Left cardiac atrium (tissue), 4 donors: ENCODE measurements around the gene MYH1. TPM values are rescaled to one million over a fixed set of nuclear protein-coding genes. Genes with fewer than 3 reads are reported as not detected.
A peak's percentile ranks its signal among the peaks of the same experiment; 100 is the strongest.
"Not testable (repeated sequence)": the region's sequence is repeated elsewhere in the genome, so short reads cannot be mapped to it uniquely, and the experiment has no call there.

ENCODE experiments used
- ATAC-seq, 2 donors: fragments of 200-7000 bp; cut with Tn5 transposase; one replicate each; pipeline ENCODE4 v1.9.1; 2020; ENCODE audit warnings: mild to moderate bottlenecking in 2 of 2, moderate library complexity in 2 of 2
- DNase-seq: peaks from one replicate; pipeline ENCODE4 v3.0.0-alpha.2; 2020
- intact Hi-C, 2 donors: fragments of 100-400 bp; cut with DNase I; formaldehyde crosslinking; loops; one replicate each; pipeline versions ENCODE4 v1.14.1 to v1.15.1; 2022 to 2023
- long read RNA-seq: library from polyadenylated mRNA; unstranded; transcript quantifications from one replicate; pipeline ENCODE4 v2.0.0, GENCODE V29; 2021
- total RNA-seq, 2 donors: library from RNA; stranded (reverse); fragmentation: NEBNext Ultra II Directional; extraction: Animal tissue kit (Norgen Biotek cat#: 25700); gene quantifications; one replicate each; pipeline ENCODE4 v1.2.1, GENCODE V29; 2021
- donor health status: DM: no; HTN: yes; CAD: no.
- donor health status: DM: no; HTN: yes; CAD: no; lungs with severe emphysema.
- donor health status: DM: yes; HTN: yes; CAD: no.
- donor health status: Dilated cardiomyopathy.

The MYH1 gene
- not detected for total RNA-seq
- long read RNA-seq = 0 reads

GRCh38 chr17:10518271-10519037, at the start of gene MYH1:
MYH1 (minus strand) TSS chr17:10518542; CDS start chr17:10516642, 1,900 bp downstream.
- intact Hi-C loops = no loop called here
- DNase-seq (no peak), ATAC-seq (no peak)

GRCh38 chr17:10563991-10564660, 45.8 kb upstream of the MYH1 start:
- DNase-seq (no peak), ATAC-seq (no peak)
- intact Hi-C loops = no loop called here

DNA sequence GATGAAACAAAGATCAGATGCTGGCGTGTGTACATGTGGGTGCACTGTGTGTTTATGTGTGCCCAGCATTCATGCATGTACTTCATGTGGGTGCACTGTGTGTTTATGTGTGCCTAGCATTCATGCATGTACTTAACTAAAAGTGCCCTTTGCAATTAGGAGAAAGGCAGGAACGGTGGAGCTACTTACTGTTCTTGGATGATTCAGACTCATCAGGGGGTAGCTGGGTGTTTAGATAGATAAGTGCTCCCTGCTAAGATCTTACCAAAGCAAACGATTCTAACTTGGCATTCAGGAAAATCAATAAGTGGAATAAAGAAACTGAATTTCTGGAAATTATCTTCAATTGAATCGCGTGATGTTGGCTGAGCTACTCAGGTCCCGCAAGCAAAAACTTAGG, 39.7 kb upstream of the MYH1 start:
- DNase-seq = no peak
- intact Hi-C loops = no loop called here
- no peak for ATAC-seq

GRCh38 chr17:10557422-10557821, 39.1 kb upstream of the MYH1 start:
- intact Hi-C loops = no loop called here
- no peak for DNase-seq
- ATAC-seq = peak; percentile 59

DNA sequence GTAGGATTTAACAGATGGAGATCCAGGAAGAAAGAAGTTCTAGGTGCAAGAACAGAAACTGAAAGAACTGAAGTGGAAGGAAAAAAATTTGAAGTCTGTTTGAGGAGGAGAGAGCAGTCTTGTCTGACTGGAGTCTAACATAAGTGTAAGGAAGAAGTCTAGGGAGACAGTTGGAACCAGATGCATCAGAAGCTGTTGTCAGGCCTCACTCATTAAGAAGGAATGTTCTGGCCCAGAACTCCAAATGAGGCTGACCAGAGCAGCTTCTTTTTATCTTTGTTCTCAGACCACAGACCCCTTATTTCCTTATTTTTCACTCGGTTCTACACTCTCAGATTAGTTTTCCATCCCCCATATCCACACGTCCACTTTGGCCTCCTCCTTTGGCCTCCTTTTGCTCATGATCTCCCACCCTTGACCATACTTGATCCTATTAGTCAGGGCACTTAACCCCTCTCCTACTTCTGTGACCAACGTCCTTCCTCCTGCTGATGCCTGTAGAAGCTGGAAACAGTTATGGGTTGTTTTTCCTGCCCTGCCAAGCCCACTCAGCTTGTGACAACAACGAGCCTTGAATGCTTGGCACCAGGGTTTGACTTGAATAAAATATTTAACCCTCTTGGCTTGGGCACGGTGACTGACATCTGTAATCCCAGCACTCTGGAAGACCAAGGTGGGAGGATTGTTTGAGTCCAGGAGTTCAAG, 38.1 kb upstream of the MYH1 start:
- intact Hi-C loops = no loop called here
- DNase-seq (no peak), ATAC-seq (peak in 1 of 2 donors; percentile 29)

- ATAC-seq = no peak
These were observed 31.7 kb upstream of the MYH1 start for GRCh38 chr17:10550014-10550413.

DNA sequence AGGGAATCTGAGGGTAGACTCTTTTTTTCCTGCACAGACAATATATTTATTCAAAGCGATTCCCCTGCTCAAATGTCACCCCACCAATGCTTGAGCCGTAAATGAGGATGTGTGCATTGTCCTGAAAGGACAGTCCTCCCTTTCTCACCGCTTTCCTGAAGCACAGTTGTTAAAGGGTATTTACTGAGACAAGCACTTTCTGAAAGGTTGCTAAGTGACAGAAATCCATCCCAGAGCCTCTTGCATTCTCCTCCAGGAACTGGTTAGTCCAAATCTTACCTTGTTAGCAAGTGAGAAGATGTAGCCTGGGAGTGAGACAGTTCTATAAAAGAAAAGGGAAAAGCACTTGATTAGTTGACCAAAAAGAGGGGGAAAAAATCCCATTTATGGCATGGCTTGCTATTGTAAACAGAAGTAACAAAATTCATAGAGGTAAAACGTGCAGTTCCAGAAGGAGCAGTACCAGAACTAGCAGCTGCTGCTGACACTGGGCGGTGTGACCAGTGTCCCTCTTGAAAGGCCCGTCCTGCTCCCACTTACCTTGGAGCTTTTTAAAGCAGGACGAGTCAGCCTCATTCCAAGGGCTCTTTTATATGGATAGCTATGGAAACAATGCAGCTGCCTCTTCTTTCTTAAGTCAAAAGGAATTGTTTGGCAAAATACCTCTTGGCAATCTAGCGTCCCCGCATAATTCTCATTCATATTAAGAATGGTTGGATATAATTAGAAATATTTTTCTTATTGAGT, 30.9 kb upstream of the MYH1 start, which contains the start of gene MYH2:
MYH2 (minus strand) TSS at position 563 of the 747 bp plus-strand sequence. CDS start 1,738 bp downstream, outside the sequence.
- intact Hi-C loops = no loop called here
- no peak for DNase-seq
- ATAC-seq = no peak

More at GRCh38 chr17:10550014-10550413, 31.7 kb upstream of the MYH1 start:
- intact Hi-C loops = no loop called here
- DNase-seq = no peak

- DNase-seq = no peak
- no peak for ATAC-seq
- intact Hi-C loops = no loop called here
These were observed 29.0 kb upstream of the MYH1 start for GRCh38 chr17:10547351-10547750.

DNA sequence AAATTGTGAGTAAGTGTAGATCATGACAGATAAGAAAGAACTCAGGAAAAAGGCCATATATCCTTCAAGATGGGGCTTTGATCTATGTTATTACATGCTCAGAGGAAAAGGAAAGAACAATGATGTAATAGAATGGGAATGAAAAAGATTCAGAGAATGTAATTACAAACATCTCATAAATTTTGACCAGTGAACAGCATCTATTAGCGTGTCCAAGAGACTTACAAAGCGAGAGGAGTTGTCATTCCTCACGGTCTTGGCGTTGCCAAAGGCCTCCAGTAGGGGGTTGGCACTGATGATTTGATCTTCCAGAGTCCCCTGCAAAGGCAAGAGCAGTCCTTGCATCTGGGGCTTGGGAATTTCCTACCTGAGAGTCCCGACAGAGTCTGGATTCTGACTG, 25.1 kb upstream of the MYH1 start:
- ATAC-seq, DNase-seq, intact Hi-C loops: not testable (repeated sequence)

DNA sequence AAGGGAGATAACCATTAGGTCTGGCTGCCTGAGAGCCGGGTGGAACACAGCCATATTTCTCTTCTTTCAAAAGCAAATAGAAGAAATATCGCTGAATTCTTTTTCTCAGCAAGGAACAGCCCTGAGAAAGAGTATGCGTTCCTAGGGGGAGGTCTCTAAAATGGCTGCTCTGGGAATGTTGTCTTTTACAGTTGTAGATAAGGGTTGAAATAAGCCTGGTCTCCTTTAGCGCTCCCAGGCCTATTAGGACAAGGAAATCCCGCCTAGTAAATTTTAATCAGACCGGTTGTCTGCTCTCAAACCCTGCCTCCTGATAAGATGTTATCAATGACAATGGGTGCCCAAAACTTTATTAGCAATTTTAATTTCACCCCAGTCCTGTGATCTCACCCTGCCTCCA, 22.8 kb upstream of the MYH1 start:
- ATAC-seq, intact Hi-C loops, DNase-seq: not testable (repeated sequence)

DNA sequence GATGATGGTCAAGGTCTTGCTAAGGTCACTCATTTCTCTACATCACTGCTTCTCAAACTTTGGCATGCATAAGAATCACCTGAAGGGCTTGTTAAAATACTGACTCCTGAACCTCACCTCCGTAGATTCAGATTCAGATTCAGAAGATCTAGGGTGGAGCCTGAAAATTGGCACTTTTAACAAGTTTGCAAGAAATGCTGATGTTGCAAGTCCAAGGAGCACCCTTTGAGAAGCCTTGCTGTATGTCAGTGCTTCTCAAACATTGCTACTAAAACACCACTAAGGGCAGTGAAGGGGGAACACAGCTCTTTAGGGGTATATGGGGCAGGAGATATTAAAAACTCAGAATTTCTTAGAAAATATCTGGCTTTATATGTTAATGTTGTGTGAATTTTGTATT, 13.7 kb upstream of the MYH1 start:
- intact Hi-C loops = no loop called here
- DNase-seq = no peak
- ATAC-seq = no peak

DNA sequence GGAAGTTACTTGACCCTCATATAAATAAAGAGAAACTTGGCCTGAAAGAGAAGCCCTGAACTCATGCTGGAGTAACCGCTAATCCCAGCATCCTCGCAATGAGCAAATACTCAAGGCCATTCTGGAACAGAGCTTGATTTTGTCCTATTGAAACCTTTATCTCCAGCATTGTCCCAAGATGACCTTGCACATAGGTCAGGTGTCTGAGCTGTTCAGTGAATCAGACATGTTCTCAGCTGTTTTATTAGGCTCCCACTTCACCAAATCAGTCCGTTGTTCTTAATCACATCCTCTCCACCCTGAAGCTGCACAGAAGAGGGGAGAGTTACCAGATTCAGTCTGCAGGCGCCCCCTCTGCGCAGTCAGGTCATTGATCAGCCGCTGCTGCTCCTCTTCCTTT, 9.1 kb upstream of the MYH1 start:
- intact Hi-C loops = loop anchor here in 1 of 2 donors (10.0 kb wide), 1 partner anchor 133 kb away; no protein-coding TSS in a partner anchor
- ATAC-seq (no peak), DNase-seq (no peak)

DNA sequence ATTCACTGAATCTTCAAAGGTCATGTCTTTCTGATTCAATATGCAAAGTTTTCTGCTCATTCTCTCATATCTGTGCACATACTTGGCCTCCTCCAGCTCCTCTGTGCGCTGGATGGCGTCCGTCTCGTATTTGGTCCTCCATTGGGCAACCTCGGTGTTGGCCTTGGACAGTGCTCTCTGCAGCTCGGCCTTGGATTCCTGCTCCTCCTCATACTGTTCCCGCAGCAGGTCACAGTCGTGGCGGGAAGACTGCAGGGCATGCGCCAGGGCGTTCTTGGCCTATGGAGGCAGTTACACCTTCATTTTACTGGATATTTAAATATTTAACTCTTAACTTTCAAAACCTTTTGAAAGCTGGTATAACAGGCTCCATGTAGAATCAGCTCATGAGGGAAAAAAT, 8.2 kb upstream of the MYH1 start:
- intact Hi-C loops = loop anchor here in 1 of 2 donors (10.0 kb wide), 1 partner anchor 132 kb away; no protein-coding TSS in a partner anchor
- DNase-seq (no peak), ATAC-seq (no peak)

GRCh38 chr17:10523064-10523463, 4.7 kb upstream of the MYH1 start:
- DNase-seq (no peak), ATAC-seq (no peak)
- intact Hi-C loops = loop anchor here in 1 of 2 donors (10.0 kb wide), 1 partner anchor 128 kb away; no protein-coding TSS in a partner anchor

GRCh38 chr17:10521949-10522348, 3.6 kb upstream of the MYH1 start:
- no peak for DNase-seq
- intact Hi-C loops = loop anchor here in 1 of 2 donors (10.0 kb wide), 1 partner anchor 127 kb away; no protein-coding TSS in a partner anchor
- ATAC-seq = no peak

DNA sequence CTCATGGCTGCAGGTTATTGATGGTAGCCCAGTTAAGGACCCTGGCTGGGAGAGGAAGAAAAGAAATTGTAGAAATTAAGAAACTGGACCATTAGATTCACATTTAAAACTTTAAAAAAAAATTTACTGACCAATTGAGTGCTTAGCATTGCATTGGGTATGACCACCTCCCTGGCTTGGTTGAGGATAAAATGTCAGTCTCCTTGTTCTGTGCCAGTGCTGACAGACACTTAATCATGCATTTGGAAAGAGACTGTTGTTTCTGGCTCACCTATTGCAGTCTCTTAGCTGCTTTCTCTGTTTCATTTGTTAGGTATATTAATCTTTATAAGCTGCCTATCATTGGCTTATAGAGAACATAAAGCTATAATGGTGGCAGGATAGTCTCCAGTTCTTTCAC, 1.7 kb downstream of the MYH1 start:
- intact Hi-C loops = no loop called here
- ATAC-seq (no peak), DNase-seq (no peak)

DNA sequence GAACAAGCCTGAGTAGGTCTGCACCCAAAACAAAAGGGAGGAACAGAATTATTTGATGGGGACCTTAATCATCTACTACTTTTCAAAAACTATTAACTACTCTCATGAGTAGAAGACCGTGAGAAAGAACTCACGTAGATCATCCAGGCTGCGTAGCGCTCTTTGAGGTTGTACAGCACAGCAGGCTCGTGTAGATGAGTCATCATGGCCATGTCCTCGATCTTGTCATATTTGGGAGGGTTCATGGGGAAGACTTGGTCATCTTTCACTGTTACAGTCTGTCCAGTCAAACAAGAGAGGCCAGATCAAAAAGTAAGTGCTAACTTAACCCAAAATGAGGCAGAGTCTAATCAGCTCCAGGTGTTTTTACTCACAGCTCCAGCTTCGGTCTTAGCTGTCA, 2.3 kb downstream of the MYH1 start:
- DNase-seq (no peak), ATAC-seq (no peak)
- intact Hi-C loops = no loop called here

GRCh38 chr17:10513299-10514067, 4.9 kb downstream of the MYH1 start:
- DNase-seq = no peak
- intact Hi-C loops = no loop called here
- ATAC-seq = peak in 1 of 2 donors; percentile 73
